Stimulated activated CD8-positive, alpha-beta memory T cell treated with anti-CD3 and anti-CD28 coated beads, Interleukin-2, amount 100 ng/mL, for 48 hours (primary cell): Measurements from ENCODE around the gene CDC42EP2.

Experiments used
- DNase-seq, 2 donors: peaks; one replicate each; pipeline ENCODE4 v3.0.0-alpha.2; 2020; ENCODE audit warnings: low read depth in 2 of 2

Gene CDC42EP2

GRCh38 chr11:65355776-65356393 lies 41.2 kb downstream of the CDC42EP2 start:
- DNase-seq = no peak

GRCh38 chr11:65356394-65356972 lies 41.8 kb downstream of the CDC42EP2 start:
- DNase-seq = no peak

GRCh38 chr11:65357856-65358356 lies 43.2 kb downstream of the CDC42EP2 start:
- DNase-seq = no peak

- no peak for DNase-seq
Observed at GRCh38 chr11:65362320-65362931, 47.8 kb downstream of the CDC42EP2 start.

- no peak for DNase-seq
Observed at GRCh38 chr11:65362966-65363365, 48.3 kb downstream of the CDC42EP2 start.

GRCh38 chr11:65363770-65364169 lies 49.1 kb downstream of the CDC42EP2 start:
- no peak for DNase-seq

GRCh38 chr11:65366340-65366773 lies 51.7 kb downstream of the CDC42EP2 start:
- DNase-seq = no peak

GRCh38 chr11:65370659-65371049 lies 56.0 kb downstream of the CDC42EP2 start:
- no peak for DNase-seq
